Uterus (tissue), 4 donors: ENCODE results near the gene SLC22A2. TPM values are rescaled to one million over a fixed set of nuclear protein-coding genes. Genes with fewer than 3 reads are reported as not detected.

ENCODE experiments used
- DNase-seq, 2 donors: peaks; one replicate each; pipeline ENCODE4 v3.0.0-alpha.2; 2019 to 2020
- H3K27ac ChIP-seq, 2 donors: fragments of 200-600 bp; sonication (generic); 1 replicate in 1 of 2; 2 replicates in 1 of 2; pipeline ENCODE4 v1.5.1; 2016 to 2018
- H3K27me3 ChIP-seq, 2 donors: fragments of 200-600 bp; sonication (generic); one replicate each; pipeline ENCODE4 v1.5.1; 2018 to 2019; ENCODE audit warnings: control low read depth in 1 of 2
- H3K36me3 ChIP-seq, 2 donors: fragments of 200-600 bp; sonication (generic); one replicate each; pipeline ENCODE4 v1.5.1; 2019; ENCODE audit warnings: control low read depth in 1 of 2
- H3K4me1 ChIP-seq, 2 donors: fragments of 200-600 bp; sonication (generic); one replicate each; pipeline ENCODE4 v1.5.1; 2018 to 2019; ENCODE audit warnings: control low read depth in 1 of 2
- H3K4me3 ChIP-seq, 2 donors: fragments of 200-600 bp; sonication (generic); 1 replicate in 1 of 2; 2 replicates in 1 of 2; pipeline ENCODE4 v1.5.1; 2018 to 2019; ENCODE audit warnings: mild to moderate bottlenecking in 1 of 2
- H3K9me3 ChIP-seq, 2 donors: fragments of 200-600 bp; sonication (generic); one replicate each; pipeline ENCODE4 v1.5.1; 2019; ENCODE audit warnings: control low read depth in 1 of 2
- CTCF ChIP-seq, 4 experiments: fragments of 200-600 bp in 2 of 4; fragments of 450-650 bp in 2 of 4; sonication (generic) in 2 of 4; IDR thresholded peaks; one replicate each; pipeline ENCODE4 v1.5.1; 2016 to 2019; ENCODE audit warnings: antibody characterized with exemption in 4 of 4, mild to moderate bottlenecking in 2 of 4, moderate library complexity in 1 of 4
- POLR2A ChIP-seq, 2 donors: fragments of 450-650 bp; IDR thresholded peaks; one replicate each; pipeline ENCODE4 v1.6.1; 2016; ENCODE audit warnings: antibody characterized with exemption in 2 of 2, mild to moderate bottlenecking in 1 of 2, moderate library complexity in 1 of 2
- intact Hi-C: fragments of 100-400 bp; cut with DNase I; formaldehyde crosslinking; loops from one replicate; pipeline ENCODE4 v1.15.1; 2023; ENCODE audit warnings: low total_unique reads
- total RNA-seq, 4 donors: library from RNA; depleted of rRNA in 3 of 4; stranded (reverse); fragments of >200 nt in 3 of 4; gene quantifications; one replicate each; pipeline versions ENCODE4 v1.1.0 to v1.2.4, GENCODE V29; 2014 to 2023
- donor health status: DM: yes; HTN: yes; CAD: no.

The SLC22A2 gene
- total RNA-seq, 4 donors from 2014 or later: 0.21 TPM; not detected in 3

- H3K9me3 ChIP-seq: no peaks in the 10 kb centered on the region
- no peaks in the 10 kb centered on the region for H3K36me3 ChIP-seq
- no peak for DNase-seq
- TF ChIP-seq POLR2A (IDR thresholded peaks at IDR 0.05): no peak
- TF ChIP-seq CTCF (IDR thresholded peaks at IDR 0.05): no peak
- intact Hi-C loops: no loop called here
- no peak overlapping the region for H3K27ac ChIP-seq
- H3K27me3 ChIP-seq: no peaks in the 10 kb centered on the region
- H3K4me3 ChIP-seq: no peak overlapping the region
- no peaks in the 10 kb centered on the region for H3K4me1 ChIP-seq
These were observed 11.2 kb upstream of the SLC22A2 start for GRCh38 chr6:160269771-160270170.

DNA sequence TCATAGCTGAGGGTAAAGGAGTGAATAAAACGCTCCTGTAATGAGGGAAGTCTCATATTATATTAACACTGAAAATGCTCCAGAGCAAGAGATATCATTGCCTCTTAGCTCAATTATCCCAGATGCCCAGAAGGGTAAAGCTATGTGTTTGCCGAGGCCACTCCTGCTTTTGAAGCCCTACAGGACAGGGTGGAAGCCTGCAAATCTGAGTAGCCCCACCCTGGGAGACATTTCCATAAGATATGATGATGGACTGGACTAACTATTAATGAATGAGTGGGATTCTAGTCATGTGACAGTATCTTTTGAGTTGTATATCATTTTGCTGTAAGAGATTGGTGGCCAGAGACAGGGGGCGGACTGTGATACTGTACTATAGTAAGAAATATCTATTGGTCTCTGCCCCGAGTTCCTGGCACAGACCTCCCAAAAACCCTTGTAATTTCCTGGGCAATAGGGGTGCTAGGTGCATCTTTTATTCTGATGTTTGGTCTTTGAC, 10.5 kb upstream of the SLC22A2 start:
- H3K4me1 ChIP-seq: no peaks in the 10 kb centered on the region
- H3K36me3 ChIP-seq: no peaks in the 10 kb centered on the region
- no peak overlapping the region for H3K4me3 ChIP-seq
- intact Hi-C loops: no loop called here
- TF ChIP-seq POLR2A (IDR thresholded peaks at IDR 0.05) (no peak), CTCF (IDR thresholded peaks at IDR 0.05) (no peak)
- no peak overlapping the region for H3K27ac ChIP-seq
- no peaks in the 10 kb centered on the region for H3K9me3 ChIP-seq
- H3K27me3 ChIP-seq: no peaks in the 10 kb centered on the region
- DNase-seq: no peak

GRCh38 chr6:160267102-160267501, 8.5 kb upstream of the SLC22A2 start:
- H3K36me3 ChIP-seq: no peaks in the 10 kb centered on the region
- H3K4me1 ChIP-seq: no peaks in the 10 kb centered on the region
- intact Hi-C loops: no loop called here
- no peak for DNase-seq
- no peaks in the 10 kb centered on the region for H3K27me3 ChIP-seq
- no peak overlapping the region for H3K27ac ChIP-seq
- H3K9me3 ChIP-seq: no peaks in the 10 kb centered on the region
- no peak overlapping the region for H3K4me3 ChIP-seq
- TF ChIP-seq POLR2A (IDR thresholded peaks at IDR 0.05) (no peak), CTCF (IDR thresholded peaks at IDR 0.05) (no peak)

DNA sequence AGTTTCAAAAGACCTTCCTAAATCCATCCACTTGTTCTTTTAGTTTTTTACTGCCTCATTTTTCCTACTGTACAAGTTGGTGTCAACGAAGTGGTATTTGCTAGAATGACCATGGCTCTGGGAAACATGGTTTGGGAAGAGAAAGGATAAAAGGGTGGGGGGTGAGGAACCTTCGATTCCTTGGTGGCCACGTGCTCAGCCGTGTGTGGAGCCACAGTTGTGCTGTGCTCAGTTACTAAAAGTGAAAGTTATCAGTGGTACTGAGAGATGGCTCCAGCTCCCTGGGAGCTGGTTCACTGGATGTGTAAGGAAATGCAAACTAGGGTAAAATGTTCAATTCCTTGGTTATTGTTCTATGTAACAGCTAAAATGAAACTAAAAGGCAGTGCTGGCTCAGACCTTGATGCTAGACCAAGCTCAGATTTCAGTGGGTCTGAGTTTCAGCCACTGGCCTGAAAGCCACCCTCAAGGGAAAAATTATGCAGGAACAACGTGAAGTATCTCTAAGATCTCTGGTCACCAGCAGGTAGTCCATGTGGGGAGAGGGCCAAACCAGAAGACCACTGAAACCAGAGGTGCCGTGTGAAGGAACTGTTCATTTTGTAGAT, 7.4 kb upstream of the SLC22A2 start:
- intact Hi-C loops: no loop called here

More for the DNA sequence above, 7.4 kb upstream of the SLC22A2 start:
- no peak for DNase-seq
- no peaks in the 10 kb centered on the region for H3K4me1 ChIP-seq
- no peak for TF ChIP-seq POLR2A (IDR thresholded peaks at IDR 0.05)
- no peak for TF ChIP-seq CTCF (IDR thresholded peaks at IDR 0.05)
- no peak overlapping the region for H3K27ac ChIP-seq
- no peaks in the 10 kb centered on the region for H3K9me3 ChIP-seq
- H3K27me3 ChIP-seq: no peaks in the 10 kb centered on the region
- no peaks in the 10 kb centered on the region for H3K36me3 ChIP-seq
- H3K4me3 ChIP-seq: no peak overlapping the region
